ENCODE measurements around the gene ACTR1B.

DNA sequence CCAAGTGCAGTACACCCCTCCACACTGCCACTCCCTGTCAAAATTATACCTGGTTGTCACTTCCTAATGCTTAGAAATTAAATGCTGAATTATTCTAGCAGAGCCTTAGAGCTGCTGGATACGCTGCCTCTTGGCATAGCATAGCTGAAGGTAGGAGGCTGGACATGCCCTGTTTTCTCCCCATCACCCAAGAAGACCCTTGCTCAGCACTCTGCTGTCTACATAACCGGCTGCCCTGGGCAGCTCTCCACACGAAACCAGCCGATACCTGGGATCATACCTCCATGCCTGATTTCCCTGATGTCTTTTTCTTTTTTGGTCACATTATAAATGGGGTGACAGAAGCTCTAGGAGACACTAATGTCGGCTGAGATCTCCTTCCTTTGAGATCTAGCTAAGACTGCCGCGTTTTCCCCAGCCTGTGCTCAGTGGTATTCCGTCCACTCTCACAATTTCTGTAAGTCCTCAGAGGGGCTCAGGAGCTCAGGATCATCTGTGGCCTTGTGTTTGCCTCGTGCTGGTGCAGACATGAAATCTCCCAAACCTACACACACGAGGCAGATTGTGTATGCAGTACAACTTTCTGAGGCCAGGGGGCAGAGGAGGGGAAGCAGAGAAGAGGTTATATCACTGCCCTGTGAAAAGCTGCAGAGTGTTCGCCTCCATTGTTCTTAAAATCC lies 36.1 kb upstream of the ACTR1B start:
- TF ChIP-seq, protein P1, sequence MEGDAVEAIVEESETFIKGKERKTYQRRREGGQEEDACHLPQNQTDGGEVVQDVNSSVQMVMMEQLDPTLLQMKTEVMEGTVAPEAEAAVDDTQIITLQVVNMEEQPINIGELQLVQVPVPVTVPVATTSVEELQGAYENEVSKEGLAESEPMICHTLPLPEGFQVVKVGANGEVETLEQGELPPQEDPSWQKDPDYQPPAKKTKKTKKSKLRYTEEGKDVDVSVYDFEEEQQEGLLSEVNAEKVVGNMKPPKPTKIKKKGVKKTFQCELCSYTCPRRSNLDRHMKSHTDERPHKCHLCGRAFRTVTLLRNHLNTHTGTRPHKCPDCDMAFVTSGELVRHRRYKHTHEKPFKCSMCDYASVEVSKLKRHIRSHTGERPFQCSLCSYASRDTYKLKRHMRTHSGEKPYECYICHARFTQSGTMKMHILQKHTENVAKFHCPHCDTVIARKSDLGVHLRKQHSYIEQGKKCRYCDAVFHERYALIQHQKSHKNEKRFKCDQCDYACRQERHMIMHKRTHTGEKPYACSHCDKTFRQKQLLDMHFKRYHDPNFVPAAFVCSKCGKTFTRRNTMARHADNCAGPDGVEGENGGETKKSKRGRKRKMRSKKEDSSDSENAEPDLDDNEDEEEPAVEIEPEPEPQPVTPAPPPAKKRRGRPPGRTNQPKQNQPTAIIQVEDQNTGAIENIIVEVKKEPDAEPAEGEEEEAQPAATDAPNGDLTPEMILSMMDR (IDR thresholded peaks at IDR 0.05), result no peak
- no peak for TF ChIP-seq POLR2A (IDR thresholded peaks at IDR 0.05)

All from lower leg skin (tissue), 3 donors.